Measurements from ENCODE around the gene KREMEN1. TPM values are rescaled to one million over a fixed set of nuclear protein-coding genes. Genes with fewer than 3 reads are reported as not detected.
"Not testable (repeated sequence)": the region's sequence is repeated elsewhere in the genome, so short reads cannot be mapped to it uniquely, and the experiment has no call there.

KREMEN1 gene
- total and polyA plus RNA-seq, 4 donors: 5.7 to 12.7 (median 8.3) TPM

- DNase-seq (ENCODE audit: low read depth in 4 of 6, low spot score in 6 of 6): no peak
- Histone ChIP-seq H3K27ac (ENCODE audit: low read depth, low read length) (peak overlapping the region; percentile 51), H3K27me3 (ENCODE audit: control insufficient read depth, insufficient read depth, low read length) (peaks cover 32% of the 10 kb centered on the region), H3K36me3 (ENCODE audit: control insufficient read depth, insufficient read depth, low read length) (no peaks in the 10 kb centered on the region), H3K4me3 (ENCODE audit: low read depth, low read length) (peak overlapping the region; percentile 63), H3K4me1 (ENCODE audit: control insufficient read depth, insufficient read depth, low read length) (peaks cover 33% of the 10 kb centered on the region), H3K9me3 (ENCODE audit: control insufficient read depth, insufficient read depth, low read length) (no peaks in the 10 kb centered on the region)
- WGBS (ENCODE audit: insufficient coverage): 63% methylated on average over 8 of the region's 10 CpGs
Measured at GRCh38 chr22:29074276-29074772, 1.5 kb downstream of the KREMEN1 start.

GRCh38 chr22:29078036-29078868 lies 5.4 kb downstream of the KREMEN1 start:
- Histone ChIP-seq H3K4me3 (ENCODE audit: low read depth, low read length) (no peak overlapping the region), H3K36me3 (ENCODE audit: control insufficient read depth, insufficient read depth, low read length) (no peaks in the 10 kb centered on the region), H3K27me3 (ENCODE audit: control insufficient read depth, insufficient read depth, low read length) (peaks cover 11% of the 10 kb centered on the region), H3K27ac (ENCODE audit: low read depth, low read length) (no peak overlapping the region), H3K4me1 (ENCODE audit: control insufficient read depth, insufficient read depth, low read length) (peaks cover 22% of the 10 kb centered on the region), H3K9me3 (ENCODE audit: control insufficient read depth, insufficient read depth, low read length) (no peaks in the 10 kb centered on the region)
- DNase-seq (ENCODE audit: low read depth in 4 of 6, low spot score in 6 of 6): no peak
- WGBS (ENCODE audit: insufficient coverage): 100% methylated on average over 2 of the region's 6 CpGs

- Histone ChIP-seq H3K27ac (ENCODE audit: low read depth, low read length) (no peak overlapping the region), H3K27me3 (ENCODE audit: control insufficient read depth, insufficient read depth, low read length) (peaks cover 5% of the 10 kb centered on the region), H3K9me3 (ENCODE audit: control insufficient read depth, insufficient read depth, low read length) (no peaks in the 10 kb centered on the region), H3K4me3 (ENCODE audit: low read depth, low read length) (no peak overlapping the region), H3K4me1 (ENCODE audit: control insufficient read depth, insufficient read depth, low read length) (peaks cover 16% of the 10 kb centered on the region), H3K36me3 (ENCODE audit: control insufficient read depth, insufficient read depth, low read length) (no peaks in the 10 kb centered on the region)
- 80% methylated on average over 1 of the region's 6 CpGs for WGBS (ENCODE audit: insufficient coverage)
- no peak for DNase-seq (ENCODE audit: low read depth in 4 of 6, low spot score in 6 of 6)
Measured at GRCh38 chr22:29078869-29079207, 6.0 kb downstream of the KREMEN1 start.

GRCh38 chr22:29079218-29079901 lies 6.5 kb downstream of the KREMEN1 start:
- WGBS (ENCODE audit: insufficient coverage): 13% methylated on average over 3 of the region's 8 CpGs
- DNase-seq (ENCODE audit: low read depth in 4 of 6, low spot score in 6 of 6): peak in 2 of 6 donors; percentile 80 to 89
- Histone ChIP-seq H3K27ac (ENCODE audit: low read depth, low read length) (no peak overlapping the region), H3K27me3 (ENCODE audit: control insufficient read depth, insufficient read depth, low read length) (no peaks in the 10 kb centered on the region), H3K4me3 (ENCODE audit: low read depth, low read length) (no peak overlapping the region), H3K9me3 (ENCODE audit: control insufficient read depth, insufficient read depth, low read length) (no peaks in the 10 kb centered on the region), H3K36me3 (ENCODE audit: control insufficient read depth, insufficient read depth, low read length) (no peaks in the 10 kb centered on the region), H3K4me1 (ENCODE audit: control insufficient read depth, insufficient read depth, low read length) (peaks cover 11% of the 10 kb centered on the region)

- no peaks in the 10 kb centered on the region for H3K36me3 ChIP-seq (ENCODE audit: control insufficient read depth, insufficient read depth, low read length)
- peak in 2 of 6 donors; percentile 76 to 80 for DNase-seq (ENCODE audit: low read depth in 4 of 6, low spot score in 6 of 6)
- H3K27ac ChIP-seq (ENCODE audit: low read depth, low read length): no peak overlapping the region
- no peaks in the 10 kb centered on the region for H3K9me3 ChIP-seq (ENCODE audit: control insufficient read depth, insufficient read depth, low read length)
- no peaks in the 10 kb centered on the region for H3K27me3 ChIP-seq (ENCODE audit: control insufficient read depth, insufficient read depth, low read length)
- 61% methylated on average over 3 of the region's 7 CpGs for WGBS (ENCODE audit: insufficient coverage)
- peaks cover 11% of the 10 kb centered on the region for H3K4me1 ChIP-seq (ENCODE audit: control insufficient read depth, insufficient read depth, low read length)
- H3K4me3 ChIP-seq (ENCODE audit: low read depth, low read length): no peak overlapping the region
Measured at GRCh38 chr22:29080106-29080975, 7.5 kb downstream of the KREMEN1 start.

- H3K9me3 ChIP-seq (ENCODE audit: control insufficient read depth, insufficient read depth, low read length): no peaks in the 10 kb centered on the region
- H3K27me3 ChIP-seq (ENCODE audit: control insufficient read depth, insufficient read depth, low read length): no peaks in the 10 kb centered on the region
- no CpG with 5 or more reads among the region's 3 CpGs for WGBS (ENCODE audit: insufficient coverage)
- peaks cover 11% of the 10 kb centered on the region for H3K4me1 ChIP-seq (ENCODE audit: control insufficient read depth, insufficient read depth, low read length)
- H3K4me3 ChIP-seq (ENCODE audit: low read depth, low read length): no peak overlapping the region
- DNase-seq (ENCODE audit: low read depth in 4 of 6, low spot score in 6 of 6): no peak
- H3K36me3 ChIP-seq (ENCODE audit: control insufficient read depth, insufficient read depth, low read length): no peaks in the 10 kb centered on the region
- no peak overlapping the region for H3K27ac ChIP-seq (ENCODE audit: low read depth, low read length)
Measured at GRCh38 chr22:29081517-29082236, 8.8 kb downstream of the KREMEN1 start.

- Histone ChIP-seq H3K27ac (ENCODE audit: low read depth, low read length) (no peak overlapping the region), H3K27me3 (ENCODE audit: control insufficient read depth, insufficient read depth, low read length) (no peaks in the 10 kb centered on the region), H3K9me3 (ENCODE audit: control insufficient read depth, insufficient read depth, low read length) (no peaks in the 10 kb centered on the region), H3K4me3 (ENCODE audit: low read depth, low read length) (no peak overlapping the region), H3K4me1 (ENCODE audit: control insufficient read depth, insufficient read depth, low read length) (peaks cover 11% of the 10 kb centered on the region), H3K36me3 (ENCODE audit: control insufficient read depth, insufficient read depth, low read length) (no peaks in the 10 kb centered on the region)
- no peak for DNase-seq (ENCODE audit: low read depth in 4 of 6, low spot score in 6 of 6)
- WGBS (ENCODE audit: insufficient coverage): 88% methylated on average over 2 of the region's 7 CpGs
Measured at GRCh38 chr22:29082826-29083545, 10.2 kb downstream of the KREMEN1 start.

GRCh38 chr22:29083576-29083932 lies 10.7 kb downstream of the KREMEN1 start:
- H3K9me3 ChIP-seq (ENCODE audit: control insufficient read depth, insufficient read depth, low read length); H3K4me3 ChIP-seq (ENCODE audit: low read depth, low read length); DNase-seq (ENCODE audit: low read depth in 4 of 6, low spot score in 6 of 6); H3K36me3 ChIP-seq (ENCODE audit: control insufficient read depth, insufficient read depth, low read length); H3K27ac ChIP-seq (ENCODE audit: low read depth, low read length); H3K27me3 ChIP-seq (ENCODE audit: control insufficient read depth, insufficient read depth, low read length): not testable (repeated sequence)
- 100% methylated on average over 2 of the region's 7 CpGs for WGBS (ENCODE audit: insufficient coverage)
- peaks cover 11% of the 10 kb centered on the region for H3K4me1 ChIP-seq (ENCODE audit: control insufficient read depth, insufficient read depth, low read length)
